GM18505 (cell line): Measurements from ENCODE around the gene WSB2.
A peak's percentile ranks its signal among the peaks of the same experiment; 100 is the strongest.
"Not testable (repeated sequence)": the region's sequence is repeated elsewhere in the genome, so short reads cannot be mapped to it uniquely, and the experiment has no call there.

Experiments used
- ATAC-seq: cut with Tn5 transposase; IDR thresholded peaks from one replicate; pipeline ENCODE4 v1.9.1; 2021; ENCODE audit not compliant: unreplicated experiment
- POLR2A ChIP-seq: IDR thresholded peaks from 4 replicates; pipeline ENCODE4 v1.6.1; 2011; ENCODE audit warnings: borderline replicate concordance; ENCODE audit not compliant: insufficient read depth, insufficient read length; ENCODE audit errors: extremely low read depth

The WSB2 gene

DNA sequence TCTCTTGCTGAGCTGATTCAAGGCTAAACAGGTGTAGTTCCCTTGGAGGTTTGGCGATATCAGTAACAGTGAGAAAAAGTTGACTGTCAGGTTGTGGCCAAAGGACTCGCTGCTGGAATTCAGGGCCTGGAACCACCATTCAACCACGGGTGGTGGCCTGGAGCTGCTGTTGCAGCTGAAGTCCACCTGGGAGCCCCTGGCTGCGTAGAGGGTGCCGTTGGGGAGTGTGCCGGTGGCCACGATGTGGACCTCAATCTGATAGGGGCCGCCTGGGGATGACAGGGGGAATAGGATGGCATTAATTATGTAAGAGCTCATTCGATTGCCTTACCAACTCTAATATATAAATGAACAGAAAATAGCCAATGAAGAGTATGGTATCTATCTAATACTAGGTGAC is 21.2 kb upstream of the WSB2 start:
- no peak for TF ChIP-seq POLR2A
- ATAC-seq = no peak

DNA sequence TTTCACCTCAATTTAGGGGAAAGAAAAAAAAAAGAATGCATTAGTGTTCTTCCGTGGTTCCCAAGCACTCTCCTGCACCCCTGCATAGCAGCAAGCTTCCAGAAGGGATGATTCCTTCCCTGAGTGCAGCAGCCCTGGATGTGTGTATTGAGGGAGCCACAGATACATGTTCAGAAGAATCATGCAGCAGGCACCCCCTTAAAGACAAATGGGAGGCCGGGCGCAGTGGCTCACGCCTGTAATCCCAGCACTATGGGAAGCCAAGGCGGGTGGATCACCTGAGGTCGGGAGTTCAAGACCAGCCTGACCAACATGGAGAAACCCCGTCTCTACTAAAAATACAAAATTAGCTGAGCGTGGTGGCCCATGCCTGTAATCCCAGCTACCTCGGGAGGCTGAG is 20.5 kb upstream of the WSB2 start:
- ATAC-seq = not testable (repeated sequence)

DNA sequence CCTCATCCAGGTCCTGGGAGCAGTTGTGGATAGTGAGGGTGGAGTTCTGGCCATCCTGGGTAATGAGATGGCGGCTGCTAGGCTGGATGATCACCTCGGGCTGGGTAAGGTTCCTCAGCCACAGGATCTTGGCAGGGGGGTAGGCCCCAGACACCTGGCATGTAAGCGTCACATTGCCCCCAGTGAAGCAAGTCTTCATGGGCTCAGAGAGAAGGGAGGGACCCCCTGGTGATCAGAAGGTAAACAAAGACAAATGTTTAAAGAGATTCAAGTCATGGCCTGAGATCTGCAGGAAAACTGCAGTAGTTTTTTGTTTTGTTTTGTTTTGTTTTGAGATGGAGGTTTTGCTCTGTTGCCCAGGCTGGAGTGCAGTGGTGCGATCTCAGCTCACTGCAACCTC is 12.8 kb upstream of the WSB2 start:
- TF ChIP-seq POLR2A = no peak

DNA sequence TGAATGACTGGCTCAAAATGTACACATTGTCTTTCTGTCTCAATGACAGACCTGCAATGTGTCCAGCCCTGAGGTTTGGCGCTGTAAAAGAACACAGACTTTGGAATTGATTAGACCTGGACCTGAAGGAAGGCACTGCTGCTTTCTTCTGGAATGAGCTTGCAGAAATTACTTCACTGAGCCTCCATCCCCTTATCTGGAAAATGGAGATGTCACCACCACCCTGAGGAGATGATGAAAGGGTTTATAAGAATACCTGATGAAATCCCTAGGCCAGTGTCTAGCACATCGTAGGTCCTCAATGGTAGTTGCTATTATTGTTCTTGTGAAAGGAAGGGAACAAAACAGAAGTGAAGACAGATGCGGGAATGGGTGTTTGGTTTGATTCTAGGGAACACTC is 9.7 kb upstream of the WSB2 start:
- TF ChIP-seq POLR2A = no peak
- no peak for ATAC-seq

More for the DNA sequence above, 12.8 kb upstream of the WSB2 start:
- ATAC-seq = no peak

DNA sequence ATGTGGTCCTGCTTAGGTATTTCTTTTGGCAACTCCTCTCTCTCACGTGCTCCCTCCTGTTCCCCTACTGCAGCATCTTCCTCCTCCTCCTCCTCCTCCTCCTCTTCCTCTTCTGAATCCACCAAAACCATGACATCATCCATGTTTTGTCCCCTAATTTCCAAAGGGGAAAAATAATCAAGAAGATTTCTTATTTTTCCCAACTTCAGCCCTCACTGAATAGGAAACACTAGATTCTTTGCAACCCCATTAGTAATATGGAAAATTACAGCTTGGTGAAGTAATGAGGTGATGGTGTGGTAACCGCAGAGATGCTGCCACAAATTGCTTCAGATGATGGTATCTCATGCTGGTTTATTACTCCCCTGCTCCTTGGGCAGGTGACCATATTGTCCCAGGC is 7.5 kb upstream of the WSB2 start:
- no peak for ATAC-seq

DNA sequence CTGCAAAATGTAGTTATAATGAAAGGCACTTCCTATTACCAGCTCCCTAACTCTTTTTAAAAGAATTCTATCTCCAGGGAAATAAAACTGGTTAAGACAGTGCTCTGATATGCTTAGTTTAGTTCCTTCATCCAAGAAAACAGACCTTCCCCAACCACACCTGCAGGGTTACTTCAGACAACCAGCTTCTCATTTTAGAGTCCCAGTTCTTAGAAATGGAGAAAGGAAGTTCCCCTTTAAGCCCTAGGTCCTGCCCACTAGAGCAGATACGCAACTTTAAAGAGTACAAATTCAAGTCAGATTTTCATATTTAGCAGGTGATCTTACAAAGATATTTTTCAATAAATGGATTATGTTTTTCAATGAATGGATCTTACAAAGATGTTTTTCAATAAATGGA is 4.4 kb upstream of the WSB2 start:
- no peak for TF ChIP-seq POLR2A
- no peak for ATAC-seq

More for the DNA sequence above, 7.5 kb upstream of the WSB2 start:
- TF ChIP-seq POLR2A = no peak

DNA sequence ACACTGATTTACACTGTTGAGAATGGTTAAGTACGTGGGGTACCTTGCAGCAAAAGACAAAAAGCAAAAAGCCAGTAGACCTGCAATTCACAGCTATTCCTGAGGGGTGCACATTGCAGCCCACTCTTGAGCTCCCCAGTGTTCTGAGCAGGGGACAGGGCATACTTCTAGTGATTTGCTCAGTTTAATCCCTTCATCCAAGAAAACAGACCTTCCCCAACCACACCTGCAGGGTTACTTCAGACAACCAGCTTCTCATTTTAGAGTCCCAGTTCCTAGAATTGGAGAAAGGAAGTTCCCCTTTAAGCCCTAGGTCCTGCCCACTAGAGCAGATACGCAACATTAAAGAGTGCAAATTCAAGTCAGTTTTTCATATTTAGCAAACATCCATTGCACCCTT is 3.6 kb upstream of the WSB2 start:
- ATAC-seq = no peak
- no peak for TF ChIP-seq POLR2A

DNA sequence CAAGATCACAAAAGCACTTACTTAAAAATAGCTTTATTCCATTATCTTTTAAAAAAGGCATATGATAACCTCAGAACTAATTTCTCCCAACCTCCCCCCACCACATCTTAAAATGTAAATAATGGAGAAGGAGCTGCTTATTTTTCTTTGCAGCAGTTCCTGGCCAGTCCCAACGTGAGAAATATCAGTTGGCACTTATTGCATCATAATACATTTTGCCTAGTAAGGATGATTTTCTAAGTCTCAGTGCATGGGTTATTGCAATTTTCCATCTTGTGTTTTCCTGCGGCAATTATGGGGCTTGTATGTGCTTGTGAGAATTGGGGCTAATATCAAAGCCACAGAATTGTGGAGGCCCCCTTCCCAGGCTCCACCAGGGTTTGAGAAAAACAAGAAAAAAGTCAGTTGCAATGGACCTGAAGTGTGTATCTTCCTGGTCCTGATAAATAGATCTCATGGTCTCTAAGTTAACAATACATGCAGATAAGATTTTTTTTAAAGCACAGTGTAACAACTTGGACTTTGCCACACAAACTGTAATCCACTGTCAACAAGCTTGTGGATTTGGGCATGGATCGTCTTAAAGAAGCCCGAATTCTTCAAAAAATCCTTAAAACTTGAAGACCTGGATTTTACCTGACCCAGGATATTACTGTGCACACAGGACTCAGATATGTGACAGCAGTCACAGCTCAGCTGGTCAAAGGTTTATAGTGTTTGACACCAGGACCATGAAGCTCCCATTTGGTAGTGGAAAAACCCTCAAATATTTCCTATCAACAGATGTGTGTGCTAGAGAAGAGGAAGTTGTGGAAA is 2.8 kb upstream of the WSB2 start:
- no peak for TF ChIP-seq POLR2A

DNA sequence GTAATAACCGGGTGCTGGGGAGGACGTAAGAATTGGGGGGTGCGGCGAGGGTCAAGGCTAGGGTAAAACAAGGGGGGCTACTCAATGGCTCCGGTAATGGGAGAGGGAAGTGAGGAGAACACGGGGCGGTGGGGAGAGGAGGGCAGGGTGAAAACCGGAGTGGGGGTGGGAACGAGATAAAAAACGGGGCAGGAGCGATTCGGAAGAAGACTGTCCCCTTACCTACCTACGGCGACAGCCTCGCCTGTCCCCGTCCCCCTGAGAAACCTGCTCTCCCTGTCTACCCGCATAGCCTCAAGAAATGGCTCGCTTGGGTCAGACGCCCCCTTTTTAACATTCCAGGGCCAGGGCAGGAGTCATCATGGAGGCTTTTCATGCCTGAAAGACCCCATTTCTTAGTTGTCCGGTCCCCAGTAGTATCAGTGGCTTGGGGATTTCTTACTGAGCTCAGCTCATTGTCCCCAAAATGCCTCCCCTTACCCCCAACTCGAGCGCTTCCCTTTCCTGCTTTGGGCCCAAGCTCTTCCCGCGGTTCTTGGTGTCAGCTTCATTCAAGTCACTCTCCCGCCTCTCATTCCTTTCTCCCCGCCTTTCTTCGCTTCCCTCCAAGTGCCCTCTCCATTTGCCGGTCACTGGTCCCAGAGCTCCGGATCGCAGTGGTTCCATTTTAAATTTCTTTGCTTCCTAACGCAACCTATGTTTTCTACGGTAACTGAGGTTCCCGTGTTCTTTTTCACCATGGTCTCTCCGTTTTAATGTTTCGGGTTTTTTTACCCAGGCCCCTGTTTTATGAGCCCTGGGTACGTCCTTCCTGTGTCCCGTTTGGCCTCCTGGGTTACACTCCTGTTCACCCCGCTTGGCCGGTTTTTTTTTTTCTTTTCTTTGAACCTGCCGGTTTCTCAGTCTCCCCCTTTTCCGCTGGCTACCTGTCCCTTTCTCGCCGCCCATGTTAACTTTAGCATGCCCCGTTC is 1.2 kb upstream of the WSB2 start:
- ATAC-seq = no peak
- TF ChIP-seq POLR2A = peak; percentile 78

More for the DNA sequence above, 2.8 kb upstream of the WSB2 start:
- ATAC-seq = no peak

DNA sequence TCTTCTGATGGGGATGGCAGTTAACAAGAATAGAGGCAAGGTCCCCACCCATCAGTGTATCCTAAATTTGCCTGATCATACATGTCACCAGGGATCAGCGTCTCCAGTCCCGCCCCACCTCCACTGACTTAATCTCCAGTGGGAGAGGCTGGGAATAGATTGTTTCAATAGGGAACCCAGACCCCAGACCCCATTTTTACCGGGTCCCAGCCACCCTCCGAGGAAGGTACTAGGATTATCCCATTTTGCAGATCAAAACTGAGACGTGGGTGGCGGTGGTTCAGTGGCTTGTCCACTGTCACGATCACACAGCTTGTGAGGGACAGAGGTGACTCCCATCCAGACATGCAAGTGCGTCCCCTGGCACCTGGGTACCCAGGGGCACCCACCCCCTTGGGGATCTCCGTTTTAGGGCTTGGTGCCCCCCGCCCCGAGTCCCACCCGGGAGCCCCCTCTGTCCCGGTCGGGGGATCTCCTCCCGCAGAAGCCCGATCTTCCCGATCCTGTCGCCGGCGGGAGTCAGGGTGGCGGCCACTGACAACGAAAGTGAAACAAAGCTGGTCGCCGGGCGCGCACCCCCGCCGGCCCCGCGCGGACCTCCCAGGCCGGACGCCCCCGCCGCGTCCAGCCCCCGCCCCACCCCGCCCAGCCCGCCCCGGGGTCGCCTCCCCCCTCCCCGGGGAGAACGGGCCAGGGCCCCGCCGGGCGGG is 523 bp downstream of the WSB2 start:
- TF ChIP-seq POLR2A = no peak
- peak; percentile 27 for ATAC-seq

DNA sequence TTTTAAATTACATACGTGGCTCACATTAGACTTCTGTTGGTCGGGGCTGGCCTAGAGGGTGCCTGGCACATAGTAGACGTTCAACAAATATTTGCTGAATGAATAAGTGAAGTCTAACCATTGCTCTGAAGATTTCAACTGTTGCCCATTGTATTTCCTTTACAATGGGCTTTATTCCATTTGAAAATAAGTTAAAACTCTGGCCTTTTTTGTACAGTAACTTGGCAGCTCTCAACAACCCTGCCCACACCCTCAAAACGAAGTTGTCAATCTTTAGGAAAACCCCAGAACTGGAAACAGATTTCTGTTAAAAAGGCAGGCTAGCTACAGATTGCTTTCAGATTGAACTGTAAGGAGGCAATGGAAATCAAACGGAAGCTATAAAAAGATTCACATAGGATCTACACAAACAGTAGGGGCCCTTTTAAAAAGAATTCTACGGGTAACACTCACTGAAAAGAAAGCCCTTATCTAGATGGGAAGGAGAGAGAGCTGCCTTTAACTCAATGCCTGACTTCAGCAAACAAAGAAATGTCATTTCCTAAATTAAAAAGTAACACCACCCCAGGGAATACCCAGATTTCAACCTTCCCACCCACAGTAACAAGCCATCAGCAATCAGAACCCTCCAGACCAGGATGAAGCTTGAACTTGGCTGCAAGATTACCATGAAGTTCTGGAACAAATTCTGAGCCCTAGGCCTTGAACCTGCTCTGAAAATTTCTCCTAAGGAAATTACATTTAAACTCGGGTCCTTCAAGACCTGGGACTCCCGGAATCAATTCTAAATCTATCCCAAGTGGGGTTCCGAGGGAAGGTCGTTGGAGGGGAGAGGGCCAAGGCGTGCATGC is 1.4 kb downstream of the WSB2 start:
- ATAC-seq = no peak
- TF ChIP-seq POLR2A = no peak

DNA sequence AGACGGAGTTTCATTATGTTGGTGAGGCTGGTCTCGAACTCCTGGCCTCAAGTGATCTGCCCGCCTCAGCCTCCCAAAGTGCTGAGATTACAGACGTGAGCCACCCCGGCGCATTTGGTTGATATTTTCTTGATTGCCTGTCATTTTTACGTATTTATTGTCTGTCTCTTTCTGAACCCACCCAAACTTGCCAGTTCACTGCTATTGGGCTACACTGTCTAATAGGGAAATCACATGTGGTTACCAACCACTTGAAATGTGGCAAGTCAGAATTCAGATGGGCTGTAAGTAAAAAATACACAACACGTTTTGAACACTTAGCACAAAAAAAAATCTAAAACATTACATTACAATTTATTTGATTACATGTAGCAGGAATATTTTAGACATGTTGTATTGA is 2.1 kb downstream of the WSB2 start:
- no peak for TF ChIP-seq POLR2A
- ATAC-seq = no peak

DNA sequence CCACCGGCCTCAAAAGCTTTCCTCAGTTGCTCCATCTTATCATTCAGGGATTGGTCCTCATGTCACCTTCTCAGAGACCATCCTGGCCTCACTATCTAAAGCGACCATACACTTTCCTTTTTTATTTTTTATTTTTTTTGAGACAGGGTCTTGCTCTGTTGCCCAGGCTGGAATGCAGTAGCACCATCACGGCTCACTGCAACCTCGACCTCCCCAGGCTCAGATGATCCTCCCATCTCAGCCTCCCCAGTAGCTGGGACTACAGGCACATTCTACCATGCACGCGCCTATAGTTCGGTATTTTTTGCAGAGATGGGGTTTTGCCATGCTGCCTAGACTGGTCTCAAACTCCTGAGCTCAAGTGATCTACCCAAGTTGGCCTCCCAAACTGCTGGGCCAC is 2.8 kb downstream of the WSB2 start:
- TF ChIP-seq POLR2A = no peak
- ATAC-seq = no peak
